KMS-11 (cell line): ENCODE results near the gene SELENOO.

Experiments used
- H2AFZ ChIP-seq: fragments of 200-600 bp; sonication (generic); 2 replicates; pipeline ENCODE4 v1.6.1; 2016; ENCODE audit warnings: antibody characterized with exemption, mixed run types, low read depth
- H3K27ac ChIP-seq: fragments of 200-600 bp; sonication (generic); 2 replicates; pipeline ENCODE4 v1.6.1; 2016; ENCODE audit warnings: mild to moderate bottlenecking, mixed run types
- H3K27me3 ChIP-seq: fragments of 200-600 bp; sonication (generic); 2 replicates; pipeline ENCODE4 v1.6.1; 2017; ENCODE audit warnings: mild to moderate bottlenecking, low read depth, mixed run types, moderate library complexity; ENCODE audit not compliant: insufficient read depth
- H3K36me3 ChIP-seq: fragments of 200-600 bp; sonication (generic); 2 replicates; pipeline ENCODE4 v1.6.1; 2017; ENCODE audit warnings: mild to moderate bottlenecking, mixed run types; ENCODE audit not compliant: insufficient read depth
- H3K4me1 ChIP-seq: fragments of 200-600 bp; sonication (generic); 2 replicates; pipeline ENCODE4 v1.6.1; 2016; ENCODE audit warnings: mild to moderate bottlenecking, low read depth, mixed run types; ENCODE audit not compliant: poor library complexity, severe bottlenecking
- H3K4me2 ChIP-seq: fragments of 200-600 bp; sonication (generic); 2 replicates; pipeline ENCODE4 v1.7.0; 2016; ENCODE audit warnings: mild to moderate bottlenecking, mixed run types
- H3K4me3 ChIP-seq: fragments of 200-600 bp; sonication (generic); IDR thresholded peaks from 2 replicates; pipeline ENCODE4 v1.6.1; 2017; ENCODE audit warnings: low read depth, low read length, mixed read lengths; ENCODE audit not compliant: insufficient read depth
- H3K79me2 ChIP-seq: fragments of 200-600 bp; sonication (generic); 2 replicates; pipeline ENCODE4 v1.6.1; 2016; ENCODE audit warnings: low read depth, mixed run types; ENCODE audit not compliant: insufficient read depth
- H3K9ac ChIP-seq: fragments of 200-600 bp; sonication (generic); 2 replicates; pipeline ENCODE4 v1.6.1; 2016; ENCODE audit warnings: mild to moderate bottlenecking, mixed run types
- H4K20me1 ChIP-seq: fragments of 200-600 bp; sonication (generic); 2 replicates; pipeline ENCODE4 v1.6.1; 2016; ENCODE audit warnings: mild to moderate bottlenecking, mixed run types; ENCODE audit not compliant: insufficient read depth
- CTCF ChIP-seq: fragments of 200-600 bp; sonication (generic); conservative IDR thresholded peaks from 2 replicates; pipeline ENCODE4 v1.6.1; 2017; ENCODE audit warnings: low read depth, mild to moderate bottlenecking, antibody characterized with exemption, low read length, moderate library complexity, mixed read lengths

The SELENOO gene

GRCh38 chr22:50189184-50189848 lies 11.5 kb upstream of the SELENOO start:
- H3K27ac ChIP-seq: peak overlapping the region; percentile 95

GRCh38 chr22:50189849-50190181 lies 11.0 kb upstream of the SELENOO start:
- peak overlapping the region; percentile 95 for H3K27ac ChIP-seq
- H3K79me2 ChIP-seq: peaks cover 36% of the 10 kb centered on the region
- TF ChIP-seq CTCF: no peak
- H2AFZ ChIP-seq: no peak overlapping the region
- peak overlapping the region; percentile 91; the same call in 1 of the 2 replicates for H3K4me2 ChIP-seq
- H3K9ac ChIP-seq: peak overlapping the region; percentile 93
- H3K4me1 ChIP-seq: peaks cover 42% of the 10 kb centered on the region
- no peak overlapping the region for H3K4me3 ChIP-seq
- H3K36me3 ChIP-seq: no peaks in the 10 kb centered on the region
- no peaks in the 10 kb centered on the region for H3K27me3 ChIP-seq
- H4K20me1 ChIP-seq: no peaks in the 10 kb centered on the region

More at GRCh38 chr22:50189184-50189848, 11.5 kb upstream of the SELENOO start:
- Histone ChIP-seq H3K9ac (peak overlapping the region; percentile 93; the same call in 1 of the 2 replicates), H3K79me2 (peaks cover 36% of the 10 kb centered on the region), H3K4me2 (peak overlapping the region; percentile 91), H3K4me1 (peaks cover 42% of the 10 kb centered on the region), H3K27me3 (no peaks in the 10 kb centered on the region), H3K4me3 (no peak overlapping the region), H3K36me3 (no peaks in the 10 kb centered on the region), H4K20me1 (no peaks in the 10 kb centered on the region), H2AFZ (no peak overlapping the region)
- no peak for TF ChIP-seq CTCF

GRCh38 chr22:50190182-50190940 lies 10.4 kb upstream of the SELENOO start:
- no peaks in the 10 kb centered on the region for H3K27me3 ChIP-seq
- no peaks in the 10 kb centered on the region for H4K20me1 ChIP-seq
- H2AFZ ChIP-seq: no peak overlapping the region
- H3K36me3 ChIP-seq: no peaks in the 10 kb centered on the region
- peaks cover 36% of the 10 kb centered on the region for H3K79me2 ChIP-seq
- H3K27ac ChIP-seq: peak overlapping the region; percentile 95
- peak overlapping the region; percentile 93 for H3K9ac ChIP-seq
- H3K4me2 ChIP-seq: peak overlapping the region; percentile 91
- no peak overlapping the region for H3K4me3 ChIP-seq
- peaks cover 42% of the 10 kb centered on the region for H3K4me1 ChIP-seq
- no peak; the same call in none of the 2 replicates for TF ChIP-seq CTCF

GRCh38 chr22:50190941-50191741 lies 9.7 kb upstream of the SELENOO start:
- Histone ChIP-seq H3K27ac (peak overlapping the region; percentile 95), H3K4me2 (peak overlapping the region; percentile 91), H3K27me3 (no peaks in the 10 kb centered on the region), H4K20me1 (no peaks in the 10 kb centered on the region), H3K4me3 (no peak overlapping the region), H3K4me1 (peaks cover 42% of the 10 kb centered on the region), H3K36me3 (no peaks in the 10 kb centered on the region), H3K79me2 (peaks cover 36% of the 10 kb centered on the region), H3K9ac (peak overlapping the region; percentile 93), H2AFZ (no peak overlapping the region)
- no peak for TF ChIP-seq CTCF
